ENCODE measurements around the gene COL8A2. TPM values are rescaled to one million over a fixed set of nuclear protein-coding genes. Genes with fewer than 3 reads are reported as not detected.

The COL8A2 gene
- total RNA-seq, 1 donor from 2014 or later: 10.1 TPM

DNA sequence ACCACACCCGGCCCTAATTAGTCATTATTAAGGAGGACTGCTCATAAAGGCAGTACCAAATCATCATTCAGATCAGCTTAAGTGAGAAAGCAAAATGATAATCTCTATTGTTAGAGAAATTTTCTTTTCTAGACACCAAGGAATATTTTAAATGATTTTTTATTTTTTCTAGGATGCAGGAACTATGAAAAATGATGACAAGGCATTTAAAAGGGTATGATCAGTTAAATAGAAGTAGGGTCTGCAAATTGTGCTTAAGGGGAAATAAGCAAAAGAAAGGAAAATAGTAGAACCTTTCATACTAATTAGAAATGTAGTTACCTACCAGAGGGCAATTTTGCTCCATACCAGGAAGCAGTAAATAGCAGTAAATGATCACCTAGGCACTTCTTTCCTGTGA lies 62.7 kb downstream of the COL8A2 start:
- no peak for DNase-seq (ENCODE audit: extremely low spot score, unreplicated experiment)
- H3K27me3 Mint-ChIP-seq (ENCODE audit: unreplicated experiment): no peaks in the 10 kb centered on the region
- H3K27ac Mint-ChIP-seq (ENCODE audit: unreplicated experiment): no peak overlapping the region
- no peaks in the 10 kb centered on the region for H3K9me3 Mint-ChIP-seq (ENCODE audit: unreplicated experiment)
- H3K4me1 Mint-ChIP-seq (ENCODE audit: unreplicated experiment): no peaks in the 10 kb centered on the region
- H3K4me3 Mint-ChIP-seq (ENCODE audit: unreplicated experiment): no peak overlapping the region
- H3K36me3 Mint-ChIP-seq (ENCODE audit: unreplicated experiment): peaks cover 10% of the 10 kb centered on the region
- TF ChIP-seq, protein P1, sequence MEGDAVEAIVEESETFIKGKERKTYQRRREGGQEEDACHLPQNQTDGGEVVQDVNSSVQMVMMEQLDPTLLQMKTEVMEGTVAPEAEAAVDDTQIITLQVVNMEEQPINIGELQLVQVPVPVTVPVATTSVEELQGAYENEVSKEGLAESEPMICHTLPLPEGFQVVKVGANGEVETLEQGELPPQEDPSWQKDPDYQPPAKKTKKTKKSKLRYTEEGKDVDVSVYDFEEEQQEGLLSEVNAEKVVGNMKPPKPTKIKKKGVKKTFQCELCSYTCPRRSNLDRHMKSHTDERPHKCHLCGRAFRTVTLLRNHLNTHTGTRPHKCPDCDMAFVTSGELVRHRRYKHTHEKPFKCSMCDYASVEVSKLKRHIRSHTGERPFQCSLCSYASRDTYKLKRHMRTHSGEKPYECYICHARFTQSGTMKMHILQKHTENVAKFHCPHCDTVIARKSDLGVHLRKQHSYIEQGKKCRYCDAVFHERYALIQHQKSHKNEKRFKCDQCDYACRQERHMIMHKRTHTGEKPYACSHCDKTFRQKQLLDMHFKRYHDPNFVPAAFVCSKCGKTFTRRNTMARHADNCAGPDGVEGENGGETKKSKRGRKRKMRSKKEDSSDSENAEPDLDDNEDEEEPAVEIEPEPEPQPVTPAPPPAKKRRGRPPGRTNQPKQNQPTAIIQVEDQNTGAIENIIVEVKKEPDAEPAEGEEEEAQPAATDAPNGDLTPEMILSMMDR (IDR thresholded peaks at IDR 0.05): no peak

DNA sequence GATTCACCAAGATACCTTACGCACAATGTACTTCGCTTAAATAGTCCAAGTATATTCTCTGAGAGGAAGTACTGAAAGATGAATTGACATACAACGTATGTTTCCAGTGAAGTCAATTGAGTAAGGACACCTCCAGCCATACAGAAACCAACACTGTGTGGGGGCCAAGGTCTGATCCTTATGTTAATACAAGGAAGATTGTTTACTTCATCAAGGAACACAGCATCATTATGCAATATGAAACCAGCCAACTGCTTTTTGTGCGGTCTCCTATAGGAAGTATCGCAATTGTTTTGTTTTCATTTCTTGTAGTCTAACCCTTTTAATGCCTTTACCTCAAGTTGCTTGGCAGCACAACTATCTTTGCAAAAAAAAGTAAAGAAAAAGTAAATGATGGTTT lies 69.3 kb downstream of the COL8A2 start:
- Mint-ChIP-seq H3K4me3 (ENCODE audit: unreplicated experiment) (no peak overlapping the region), H3K36me3 (ENCODE audit: unreplicated experiment) (peaks cover 18% of the 10 kb centered on the region), H3K4me1 (ENCODE audit: unreplicated experiment) (no peaks in the 10 kb centered on the region), H3K9me3 (ENCODE audit: unreplicated experiment) (no peaks in the 10 kb centered on the region), H3K27ac (ENCODE audit: unreplicated experiment) (no peak overlapping the region), H3K27me3 (ENCODE audit: unreplicated experiment) (no peaks in the 10 kb centered on the region)
- no peak for DNase-seq (ENCODE audit: extremely low spot score, unreplicated experiment)
- TF ChIP-seq, protein P1 (IDR thresholded peaks at IDR 0.05): no peak

DNA sequence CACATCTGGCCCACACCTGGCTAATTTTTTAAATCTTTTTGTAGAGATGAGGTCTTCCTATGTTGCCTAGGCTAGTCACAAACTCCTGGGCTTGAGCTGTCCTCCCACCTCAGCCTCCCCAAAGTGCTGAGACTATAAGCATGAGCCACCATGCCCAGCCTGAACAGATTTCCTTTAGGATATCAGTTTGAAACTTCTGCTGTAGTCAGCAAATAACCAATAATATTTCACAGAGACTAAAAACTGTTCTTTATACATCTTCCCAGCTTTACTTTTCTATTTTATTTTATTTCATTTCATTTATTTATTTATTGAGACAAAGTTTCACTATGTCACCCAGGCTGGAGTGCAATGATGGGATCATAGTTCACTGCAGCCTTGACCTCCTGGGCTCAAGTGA lies 71.0 kb downstream of the COL8A2 start:
- no peak for DNase-seq (ENCODE audit: extremely low spot score, unreplicated experiment)
- Mint-ChIP-seq H3K9me3 (ENCODE audit: unreplicated experiment) (no peaks in the 10 kb centered on the region), H3K27ac (ENCODE audit: unreplicated experiment) (no peak overlapping the region), H3K4me1 (ENCODE audit: unreplicated experiment) (no peaks in the 10 kb centered on the region), H3K4me3 (ENCODE audit: unreplicated experiment) (no peak overlapping the region), H3K27me3 (ENCODE audit: unreplicated experiment) (no peaks in the 10 kb centered on the region), H3K36me3 (ENCODE audit: unreplicated experiment) (peaks cover 23% of the 10 kb centered on the region)
- TF ChIP-seq, protein P1 (IDR thresholded peaks at IDR 0.05): no peak

DNA sequence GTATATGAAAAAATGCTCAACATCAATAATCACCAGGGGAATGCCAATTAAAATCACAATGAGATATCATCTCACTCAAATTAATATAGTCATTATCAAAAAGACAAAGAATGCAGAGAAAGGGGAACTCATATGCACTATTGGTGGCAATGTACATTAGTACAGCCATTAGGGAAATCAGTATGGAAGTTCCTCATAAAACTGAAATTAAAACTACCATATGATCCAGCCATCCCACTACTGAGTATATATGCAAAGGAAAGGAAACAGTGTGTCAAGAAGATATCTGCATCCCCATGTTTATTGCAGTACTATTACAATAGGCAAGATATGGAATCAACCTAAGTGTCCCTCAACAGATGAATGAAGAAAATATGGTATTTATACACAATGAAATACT lies 73.2 kb downstream of the COL8A2 start:
- Mint-ChIP-seq H3K27ac (ENCODE audit: unreplicated experiment) (no peak overlapping the region), H3K9me3 (ENCODE audit: unreplicated experiment) (peaks cover 4% of the 10 kb centered on the region), H3K4me3 (ENCODE audit: unreplicated experiment) (no peak overlapping the region), H3K36me3 (ENCODE audit: unreplicated experiment) (peaks cover 32% of the 10 kb centered on the region), H3K27me3 (ENCODE audit: unreplicated experiment) (no peaks in the 10 kb centered on the region), H3K4me1 (ENCODE audit: unreplicated experiment) (no peaks in the 10 kb centered on the region)
- TF ChIP-seq, protein P1 (IDR thresholded peaks at IDR 0.05): no peak
- DNase-seq (ENCODE audit: extremely low spot score, unreplicated experiment): no peak

Other genes starting within 250 kb of the COL8A2 start
- 34.1 and 35.8 TPM in 2 replicates for gene AGO1, start 242.0 kb downstream of the COL8A2 start, total RNA-seq
- 32.4 and 34.2 TPM in 2 replicates for gene AGO3, start 194.1 kb downstream of the COL8A2 start, total RNA-seq
- 0.39 and 0.70 TPM in 2 replicates for gene TEKT2, start 41.1 kb downstream of the COL8A2 start, total RNA-seq
- 19.7 and 24.4 TPM in 2 replicates for gene ADPRS, start 36.3 kb downstream of the COL8A2 start, total RNA-seq
- gene TRAPPC3, start 24.3 kb upstream of the COL8A2 start, total RNA-seq: 68.9 and 72.4 TPM in 2 replicates
- gene MAP7D1, start 30.9 kb upstream of the COL8A2 start, total RNA-seq: 157 and 163 TPM in 2 replicates
- gene THRAP3, start 99.2 kb upstream of the COL8A2 start, total RNA-seq: 117 and 118 TPM in 2 replicates
- gene SH3D21, start 181.1 kb upstream of the COL8A2 start, total RNA-seq: 5.1 and 6.4 TPM in 2 replicates
- gene EVA1B, start 198.4 kb upstream of the COL8A2 start, total RNA-seq: 113 and 115 TPM in 2 replicates